Measurements from ENCODE around the gene CLTCL1.

GRCh38 chr22:19152942-19153883, 138.3 kb downstream of the CLTCL1 start:
- no peak for TF ChIP-seq POLR2A (IDR thresholded peaks at IDR 0.05)
- no peak for TF ChIP-seq CTCF (IDR thresholded peaks at IDR 0.05)
